ENCODE measurements around the gene AGAP3.

Gene AGAP3

GRCh38 chr7:151091431-151091830, 5.2 kb downstream of the AGAP3 start:
- peak; percentile 54 for TF ChIP-seq CTCF (IDR thresholded peaks at IDR 0.05; ENCODE audit: low read depth, low read length)
- no peak for DNase-seq (ENCODE audit: extremely low read depth, low read depth)

GRCh38 chr7:151091988-151092387, 5.7 kb downstream of the AGAP3 start:
- no peak for DNase-seq (ENCODE audit: extremely low read depth, low read depth)
- TF ChIP-seq CTCF (IDR thresholded peaks at IDR 0.05; ENCODE audit: low read depth, low read length): no peak

- no peak for TF ChIP-seq CTCF (IDR thresholded peaks at IDR 0.05; ENCODE audit: low read depth, low read length)
- no peak for DNase-seq (ENCODE audit: extremely low read depth, low read depth)
Observed at GRCh38 chr7:151093748-151094147, 7.5 kb downstream of the AGAP3 start.

- no peak for TF ChIP-seq CTCF (IDR thresholded peaks at IDR 0.05; ENCODE audit: low read depth, low read length)
- DNase-seq (ENCODE audit: extremely low read depth, low read depth): no peak
Observed at GRCh38 chr7:151094675-151095074, 8.4 kb downstream of the AGAP3 start.

GRCh38 chr7:151095123-151095797, 9.0 kb downstream of the AGAP3 start:
- no peak for TF ChIP-seq CTCF (IDR thresholded peaks at IDR 0.05; ENCODE audit: low read depth, low read length)
- DNase-seq (ENCODE audit: extremely low read depth, low read depth): no peak

- no peak for DNase-seq (ENCODE audit: extremely low read depth, low read depth)
- no peak for TF ChIP-seq CTCF (IDR thresholded peaks at IDR 0.05; ENCODE audit: low read depth, low read length)
Observed at GRCh38 chr7:151095828-151096475, 9.7 kb downstream of the AGAP3 start.

GRCh38 chr7:151099486-151100211, 13.4 kb downstream of the AGAP3 start:
- no peak for DNase-seq (ENCODE audit: extremely low read depth, low read depth)
- no peak for TF ChIP-seq CTCF (IDR thresholded peaks at IDR 0.05; ENCODE audit: low read depth, low read length)

All from AG09319 (cell line).